Activated CD4-positive, alpha-beta T cell treated with anti-CD3 and anti-CD28 coated beads for 24 hours (primary cell): ENCODE measurements around the gene TMPRSS9.
"Not testable (repeated sequence)": the region's sequence is repeated elsewhere in the genome, so short reads cannot be mapped to it uniquely, and the experiment has no call there.

ENCODE experiments used
- DNase-seq, 2 donors: peaks; one replicate each; pipeline ENCODE4 v3.0.0-alpha.2; 2020; ENCODE audit warnings: low read depth in 2 of 2

The TMPRSS9 gene

DNA sequence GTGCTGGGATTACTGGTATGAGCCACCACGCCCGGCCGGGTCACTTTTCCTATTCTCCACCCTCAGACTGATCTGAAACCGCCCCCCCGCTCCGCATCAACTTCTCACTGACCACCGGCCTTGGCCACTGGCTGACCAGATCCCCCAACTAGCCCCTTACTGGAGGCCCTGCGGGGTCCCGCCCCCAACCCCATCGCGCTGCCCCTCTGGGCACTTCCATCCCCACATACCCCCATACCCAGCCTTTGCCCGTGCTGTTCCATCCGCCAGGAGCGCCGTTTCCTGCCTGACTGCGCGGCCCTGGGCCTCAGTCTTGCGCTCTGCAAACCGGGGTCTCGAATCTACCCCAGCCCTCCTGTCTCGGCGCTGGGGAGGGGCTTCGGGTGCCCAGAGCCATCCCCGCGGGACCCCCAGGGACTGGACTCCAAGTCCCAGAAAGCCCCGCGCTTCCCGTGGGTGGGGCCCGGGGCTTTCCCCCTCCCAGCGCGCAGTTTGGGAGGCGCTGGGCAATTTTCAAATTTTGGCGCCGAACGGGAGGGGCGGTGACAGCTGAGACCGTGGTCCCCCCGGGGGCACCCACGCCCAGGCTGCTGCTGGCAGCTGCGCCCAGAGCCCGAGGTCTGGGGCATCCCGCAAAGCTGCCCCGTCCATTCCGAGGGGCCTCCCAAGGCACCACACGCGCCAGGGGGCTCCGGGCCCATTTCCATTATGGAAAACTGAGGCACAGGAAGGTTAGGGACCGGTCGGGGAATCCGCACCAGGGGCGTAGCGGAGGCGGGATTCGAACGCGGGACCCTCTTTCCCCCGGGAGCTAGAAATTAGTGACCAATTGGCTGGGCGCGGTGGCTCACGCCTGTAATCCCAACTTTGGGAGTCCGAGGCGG lies 101.9 kb downstream of the TMPRSS9 start:
- DNase-seq: peak; percentile 53 to 71

DNA sequence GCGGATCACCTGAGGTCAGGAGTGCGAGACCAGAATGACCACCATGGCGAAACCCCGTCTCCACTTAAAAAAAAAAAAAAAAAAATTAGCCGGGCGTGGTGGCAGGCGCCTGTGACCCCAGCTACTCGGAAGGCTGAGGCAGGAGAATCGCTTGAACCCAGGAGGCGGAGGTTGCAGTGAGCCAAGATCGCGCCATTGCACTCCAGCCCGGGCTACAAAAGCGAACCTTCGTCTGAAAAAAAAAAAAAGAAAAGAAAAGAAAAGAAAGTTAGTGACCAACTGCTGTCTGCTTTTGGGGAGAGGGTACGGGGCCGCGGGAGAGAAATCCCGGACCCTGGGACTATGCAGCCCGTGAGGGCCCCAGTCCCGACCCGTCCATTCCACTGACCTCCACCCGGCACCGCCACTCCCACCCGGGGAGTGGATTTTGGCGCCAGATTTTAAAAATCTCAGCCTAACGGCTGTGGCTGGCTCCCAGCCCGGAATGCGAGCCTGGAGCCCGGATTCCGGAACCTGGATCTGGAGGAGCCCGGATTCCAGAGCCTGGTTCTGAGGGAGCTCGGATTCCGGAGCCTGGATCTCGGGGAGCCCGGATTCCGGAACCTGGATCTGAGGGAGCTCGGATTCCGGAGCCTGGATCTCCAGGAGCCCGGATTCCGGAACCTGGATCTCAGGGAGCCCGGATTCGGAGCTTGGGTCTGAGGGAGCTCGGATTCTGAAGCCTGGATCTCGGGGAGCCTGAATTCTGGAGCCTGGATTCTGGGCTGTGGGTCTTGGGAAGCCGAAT lies 102.8 kb downstream of the TMPRSS9 start:
- DNase-seq: no peak

DNA sequence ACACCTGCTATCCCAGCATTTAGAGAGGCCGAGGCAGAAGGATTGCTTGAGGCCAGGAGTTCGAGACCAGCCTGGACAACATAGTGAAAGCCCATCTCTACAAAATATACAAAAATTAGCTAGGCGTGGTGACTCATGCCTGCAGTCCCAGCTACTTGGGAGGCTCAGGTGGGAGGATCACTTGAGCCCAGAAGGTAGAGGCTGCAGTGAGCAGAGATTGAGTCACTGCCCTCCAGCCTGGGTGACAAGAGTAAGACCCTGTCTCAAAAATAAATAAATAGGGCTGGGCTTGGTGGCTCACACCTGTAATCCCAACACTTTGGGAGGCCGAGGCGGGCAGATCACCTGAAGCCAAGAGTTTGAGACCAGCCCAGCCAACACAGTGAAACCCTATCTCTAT lies 103.6 kb downstream of the TMPRSS9 start:
- not testable (repeated sequence) for DNase-seq

DNA sequence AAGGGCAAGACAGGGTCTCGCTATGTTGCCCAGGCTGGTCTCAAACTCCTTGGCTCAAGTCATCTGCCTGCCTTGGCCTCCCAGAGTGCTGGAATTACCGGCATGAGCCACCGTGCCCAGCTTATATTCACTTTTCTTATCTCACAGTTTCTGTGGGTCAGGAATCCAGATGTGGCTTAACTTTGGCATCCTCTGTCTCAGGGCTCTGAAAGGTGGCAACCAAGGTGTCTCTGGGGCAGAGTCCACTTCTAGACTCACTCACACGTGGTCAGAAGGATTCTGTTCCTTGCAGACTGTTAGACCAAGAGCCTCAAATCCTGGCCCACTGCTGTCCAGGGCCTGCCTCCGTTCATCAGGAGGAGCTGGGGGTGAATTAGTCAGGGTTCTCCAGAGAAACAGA lies 104.3 kb downstream of the TMPRSS9 start:
- no peak for DNase-seq

DNA sequence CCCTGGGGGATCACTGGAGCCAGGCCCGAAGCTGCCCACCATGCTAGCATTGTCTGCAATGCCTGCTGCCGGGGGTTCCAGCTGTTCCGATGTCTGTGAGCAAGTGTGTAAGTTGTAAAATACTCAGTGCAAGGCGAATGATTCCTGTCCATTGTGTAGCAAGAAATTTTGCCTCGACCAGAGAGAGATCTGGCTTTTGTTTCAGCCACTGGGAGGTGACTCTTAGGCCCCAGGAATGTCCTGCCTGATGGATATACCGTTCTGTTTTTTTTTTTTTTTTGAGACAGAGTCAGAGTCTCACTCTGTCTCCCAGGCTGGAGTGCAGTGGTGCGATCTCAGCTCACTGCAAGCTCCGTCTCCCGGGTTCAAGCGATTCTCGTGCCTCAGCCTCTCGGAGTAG lies 108.5 kb downstream of the TMPRSS9 start:
- DNase-seq: no peak

DNA sequence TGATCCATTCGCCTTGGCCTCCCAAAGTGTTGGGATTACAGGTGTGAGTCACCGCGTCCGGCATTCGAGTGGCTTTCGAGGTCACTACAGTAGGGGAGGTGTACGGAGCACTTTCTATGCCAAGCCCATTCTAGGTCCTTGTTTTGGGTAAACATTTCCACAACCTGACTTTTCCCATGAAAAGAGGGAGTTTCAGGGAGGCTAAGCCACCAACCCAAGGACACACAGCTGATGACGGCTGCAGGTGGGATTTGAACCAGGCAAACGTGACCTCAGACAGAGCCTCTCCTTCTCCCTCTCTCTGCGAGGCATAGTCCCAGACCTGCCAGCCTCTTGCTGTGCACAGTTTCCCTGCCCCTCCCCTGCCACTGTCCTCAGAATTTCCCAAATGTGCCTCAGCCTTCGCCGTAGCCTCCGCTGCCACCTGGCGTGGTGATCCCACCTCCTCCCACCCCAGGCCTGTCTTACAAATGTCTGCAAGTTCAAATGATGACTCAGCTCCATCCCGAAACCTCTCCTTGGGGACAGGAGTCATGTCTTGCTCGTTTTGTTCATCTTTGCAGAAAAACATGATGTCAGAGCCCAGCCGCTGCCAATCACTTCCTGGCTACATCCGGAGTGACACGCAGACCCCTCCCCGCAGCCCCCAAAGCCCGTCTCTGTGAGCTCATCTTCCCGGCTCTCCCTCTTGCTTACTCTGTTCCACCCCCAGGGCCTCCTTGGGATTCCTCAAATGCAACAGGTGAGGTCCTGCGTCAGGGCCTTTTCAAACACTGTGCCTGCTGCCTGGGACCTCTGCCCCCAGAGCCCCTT lies 109.2 kb downstream of the TMPRSS9 start:
- DNase-seq: peak in 1 of 2 donors; percentile 33

DNA sequence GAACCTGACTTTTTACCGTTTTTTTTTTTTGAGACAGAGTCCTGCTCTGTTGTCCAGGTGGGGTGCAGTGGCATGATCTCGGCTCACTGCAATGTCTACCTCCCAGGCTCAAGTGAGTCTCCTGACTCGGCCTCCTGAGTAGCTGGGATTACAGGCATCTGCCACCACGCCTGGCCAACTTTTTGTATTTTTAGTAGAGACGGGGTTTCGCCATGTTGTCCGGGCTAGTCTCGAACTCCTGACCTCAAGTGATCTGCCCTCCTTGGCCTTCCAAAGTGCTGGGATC lies 109.8 kb downstream of the TMPRSS9 start:
- not testable (repeated sequence) for DNase-seq

DNA sequence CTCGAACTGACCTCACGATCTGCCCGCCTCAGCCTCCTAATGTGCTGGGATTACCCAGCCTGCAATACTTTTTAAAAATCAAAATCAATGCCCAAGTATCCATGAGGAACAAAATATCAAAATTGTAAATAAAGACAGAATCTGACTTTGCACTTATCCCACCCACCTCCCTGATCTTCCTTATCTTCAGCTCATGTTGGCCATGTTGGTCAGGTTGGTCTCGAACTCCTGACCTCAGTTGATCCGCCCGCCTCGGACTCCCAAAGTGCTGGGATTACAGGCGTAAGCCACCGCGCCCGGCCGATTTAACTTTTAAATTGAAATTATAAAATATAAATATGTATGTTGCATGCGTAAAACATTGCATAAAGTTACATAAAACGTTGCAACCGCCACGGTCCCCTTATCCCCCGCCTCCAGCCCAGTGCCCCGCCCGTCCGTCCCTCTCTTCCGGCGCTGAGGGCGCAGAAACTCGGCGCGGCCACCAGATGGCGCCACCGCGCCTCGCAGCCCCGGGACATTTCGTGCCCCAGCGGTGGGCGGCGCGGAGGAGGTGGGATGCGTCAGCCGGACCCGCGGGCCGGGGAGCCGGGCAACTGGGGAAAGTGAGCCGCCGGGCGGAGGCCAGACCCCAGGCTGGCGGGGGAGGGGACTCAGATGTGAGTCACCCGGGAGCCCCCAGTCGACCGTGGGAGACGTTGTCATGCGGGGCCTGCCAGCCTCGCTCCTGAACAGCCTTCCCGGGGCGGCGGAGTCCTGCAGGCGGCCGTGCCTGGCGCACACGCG lies 114.4 kb downstream of the TMPRSS9 start:
- DNase-seq: peak; percentile 81 to 86

DNA sequence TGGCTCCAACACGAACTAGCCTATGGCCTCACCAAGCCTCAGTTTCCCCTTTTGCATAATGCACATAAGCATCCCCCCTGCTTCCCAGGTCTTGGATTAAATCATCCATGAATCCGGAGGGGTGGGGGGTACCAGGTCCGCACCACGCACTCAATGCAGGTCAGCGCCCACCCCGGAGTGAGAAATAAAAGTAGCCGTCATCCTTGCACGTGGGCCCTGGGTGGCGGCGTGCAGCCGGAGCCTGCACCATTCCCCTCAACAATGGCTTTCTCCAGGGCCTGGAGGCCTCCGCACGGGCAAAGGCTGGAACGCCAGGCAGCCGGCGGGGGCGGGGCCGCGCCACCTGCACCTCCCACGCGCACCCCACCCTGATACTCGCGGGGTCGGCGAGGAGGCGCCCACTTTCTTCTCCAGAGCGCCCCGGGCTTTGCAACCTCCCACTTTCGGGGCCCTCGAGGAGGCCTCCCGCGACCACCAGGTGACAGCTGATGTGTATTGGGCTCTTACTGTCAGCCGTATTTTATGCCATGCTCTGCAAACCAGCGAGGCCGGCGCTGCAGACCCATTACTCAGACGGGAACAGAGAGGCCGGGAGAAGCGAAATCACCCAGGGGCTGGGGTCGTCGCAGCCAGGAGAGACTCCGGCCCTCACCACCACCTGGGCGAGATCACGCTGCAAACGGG lies 115.1 kb downstream of the TMPRSS9 start:
- peak; percentile 45 to 57 for DNase-seq
